ENCODE data around the gene EXOC6. TPM values are rescaled to one million over a fixed set of nuclear protein-coding genes. Genes with fewer than 3 reads are reported as not detected.
"Not testable (repeated sequence)": the region's sequence is repeated elsewhere in the genome, so short reads cannot be mapped to it uniquely, and the experiment has no call there.

EXOC6 gene
- total RNA-seq, 1 experiment from 2014 or later: 8.6 TPM

DNA sequence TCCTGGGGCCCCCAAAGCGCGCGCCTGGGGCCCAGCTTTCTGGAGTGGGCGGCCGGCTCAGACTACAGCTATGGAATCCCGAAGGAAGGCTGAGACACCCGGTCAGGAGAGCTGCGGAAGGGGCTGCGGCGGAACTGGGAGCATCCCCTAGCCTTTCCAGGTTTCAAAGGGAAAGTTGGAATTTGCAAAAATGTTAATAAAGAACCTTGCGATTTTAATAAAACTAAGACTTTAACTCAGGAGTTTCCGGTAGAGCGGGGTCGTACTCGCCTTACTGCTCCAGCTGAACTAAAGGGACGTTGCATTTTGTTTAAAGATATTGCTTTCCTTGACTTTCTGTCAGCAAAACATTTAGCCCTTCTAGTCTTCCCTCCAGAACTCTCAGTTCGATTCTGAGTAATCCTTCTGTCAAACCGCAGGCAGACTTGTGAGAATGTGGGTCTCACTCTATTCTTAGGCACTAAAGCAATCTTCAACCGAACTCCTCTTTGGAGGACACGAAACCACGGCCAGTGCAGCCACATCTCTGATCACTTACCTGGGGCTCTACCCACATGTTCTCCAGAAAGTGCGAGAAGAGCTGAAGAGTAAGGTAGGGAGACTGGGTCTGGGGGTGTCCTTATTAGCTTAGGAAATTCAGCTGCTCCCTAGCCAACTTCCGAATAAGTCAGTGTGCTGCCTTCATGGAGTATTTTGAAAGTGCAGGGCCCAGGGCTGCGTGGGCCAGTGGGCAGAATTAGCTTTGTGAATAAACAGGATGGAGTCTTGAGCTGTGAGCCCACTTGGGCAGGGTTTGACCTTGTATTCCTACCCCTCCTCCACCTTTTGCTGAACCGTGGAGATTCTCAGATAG is 227.3 kb downstream of the EXOC6 start:
- no peak for DNase-seq (ENCODE audit: low read depth)

DNA sequence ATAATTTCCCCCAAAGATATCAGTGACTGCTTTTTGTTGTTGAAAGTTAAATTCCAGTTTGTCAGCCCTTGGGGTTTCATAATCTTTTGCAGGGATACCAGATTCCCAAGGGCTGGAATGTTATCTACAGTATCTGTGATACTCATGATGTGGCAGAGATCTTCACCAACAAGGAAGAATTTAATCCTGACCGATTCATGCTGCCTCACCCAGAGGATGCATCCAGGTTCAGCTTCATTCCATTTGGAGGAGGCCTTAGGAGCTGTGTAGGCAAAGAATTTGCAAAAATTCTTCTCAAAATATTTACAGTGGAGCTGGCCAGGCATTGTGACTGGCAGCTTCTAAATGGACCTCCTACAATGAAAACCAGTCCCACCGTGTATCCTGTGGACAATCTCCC is 228.6 kb downstream of the EXOC6 start:
- no peak for DNase-seq (ENCODE audit: low read depth)

DNA sequence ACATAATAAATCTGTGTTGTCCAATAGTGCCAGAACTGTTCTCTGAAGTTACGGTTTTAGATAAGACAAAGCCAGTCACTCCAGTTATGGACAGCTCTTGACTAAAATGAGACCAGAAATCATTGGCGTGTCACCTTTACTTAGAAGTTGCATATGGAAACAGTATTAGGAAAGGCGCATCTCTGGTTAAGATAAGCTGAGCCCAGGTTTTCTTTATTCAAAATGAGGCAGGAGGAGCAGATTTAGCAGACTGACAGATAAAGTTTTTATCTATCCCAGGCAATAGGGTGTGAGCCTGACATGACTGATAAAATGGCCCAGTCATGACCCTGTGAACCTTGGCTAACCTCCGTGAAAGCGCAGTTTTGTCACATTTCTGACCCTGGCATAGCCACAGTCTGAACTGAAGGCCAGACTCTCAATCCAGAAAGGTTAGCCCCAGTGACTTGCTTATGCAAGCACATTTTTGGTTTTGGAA is 229.6 kb downstream of the EXOC6 start:
- DNase-seq (ENCODE audit: low read depth): no peak

DNA sequence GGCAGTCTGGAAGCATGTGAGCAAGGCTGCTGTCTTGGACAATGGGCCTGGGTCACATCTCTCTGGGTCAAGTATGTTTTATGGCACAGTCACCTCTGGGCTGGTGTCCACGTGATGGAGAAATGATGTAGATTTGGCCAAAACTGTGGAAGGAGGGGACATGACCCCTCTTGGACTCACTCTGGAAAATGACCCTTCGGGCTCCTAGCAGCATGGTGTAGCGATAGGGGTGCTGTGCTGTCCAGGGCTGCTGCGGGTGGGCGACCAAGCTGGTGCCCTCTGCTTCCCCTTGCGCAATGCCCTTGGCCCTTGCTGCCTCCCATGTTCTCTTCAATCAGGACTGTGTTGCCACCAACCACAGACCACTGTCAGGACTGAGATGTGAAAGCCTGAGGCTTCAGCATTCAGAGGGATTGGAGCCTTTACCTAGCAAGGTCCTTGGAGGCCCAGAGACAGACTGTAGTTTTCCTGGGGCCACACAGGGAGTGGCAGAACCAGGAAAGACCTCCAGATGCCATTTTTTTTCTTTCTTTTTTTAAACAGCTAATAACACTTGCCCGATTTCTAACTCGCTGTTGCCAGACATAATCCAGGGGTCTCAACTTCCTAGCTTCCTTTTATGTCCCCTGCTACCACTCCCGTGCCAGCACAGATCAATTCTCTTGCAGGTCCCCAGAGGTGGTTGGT is 231.5 kb downstream of the EXOC6 start:
- no peak for DNase-seq (ENCODE audit: low read depth)

DNA sequence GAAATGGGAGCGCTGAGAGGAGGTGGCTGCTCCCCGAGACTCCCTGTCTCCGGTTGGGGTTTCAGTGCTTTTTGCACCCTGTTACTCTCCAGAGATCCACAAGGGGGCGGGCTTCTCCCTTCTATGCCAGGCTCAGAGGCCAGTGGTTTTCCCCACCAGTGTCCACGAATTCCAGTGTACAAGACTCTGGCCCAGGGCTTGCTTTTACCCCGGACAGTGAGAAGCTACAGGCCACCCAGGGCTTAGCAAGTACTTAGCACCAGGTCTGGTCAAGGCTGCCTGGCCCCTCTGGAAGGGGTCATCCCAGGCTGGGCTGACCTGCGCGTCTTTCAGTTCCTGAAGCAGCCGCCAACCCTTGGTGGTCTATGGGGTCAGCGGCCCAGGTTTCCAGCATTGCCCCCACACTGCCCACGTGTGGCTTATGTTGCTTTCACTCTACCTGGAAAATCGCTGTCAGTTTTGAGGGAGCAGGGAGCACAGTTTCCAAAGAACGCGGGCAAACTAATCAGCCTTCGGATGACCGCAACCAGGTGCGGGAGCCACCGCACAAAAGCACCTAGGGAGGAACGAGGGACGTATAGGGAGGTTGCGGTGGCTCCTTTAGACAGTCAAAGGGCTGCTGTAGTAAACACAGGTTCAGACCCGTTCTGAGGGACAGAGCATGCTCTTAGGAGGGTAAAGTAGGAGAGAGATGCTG is 232.2 kb downstream of the EXOC6 start:
- DNase-seq (ENCODE audit: low read depth): peak; percentile 45

DNA sequence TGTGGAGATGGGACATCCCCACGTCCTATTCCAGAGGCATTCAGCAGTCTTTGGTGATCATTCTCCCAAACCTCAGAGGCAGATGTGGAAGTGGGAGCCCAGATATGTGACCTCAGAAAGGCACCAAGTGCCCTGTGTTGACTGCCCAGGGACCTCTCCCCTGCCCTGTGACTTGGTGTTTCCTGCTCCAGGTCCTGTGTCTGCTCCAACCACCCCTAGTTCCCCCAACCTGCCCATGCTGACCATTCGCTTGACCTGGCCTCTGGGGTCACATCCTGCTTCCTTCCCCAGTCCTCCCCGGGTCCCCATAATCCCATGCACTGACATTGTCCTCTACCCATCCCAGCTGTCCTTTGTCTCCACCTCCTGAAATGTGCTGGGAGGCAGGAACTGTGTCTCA is 233.0 kb downstream of the EXOC6 start:
- DNase-seq (ENCODE audit: low read depth): no peak

DNA sequence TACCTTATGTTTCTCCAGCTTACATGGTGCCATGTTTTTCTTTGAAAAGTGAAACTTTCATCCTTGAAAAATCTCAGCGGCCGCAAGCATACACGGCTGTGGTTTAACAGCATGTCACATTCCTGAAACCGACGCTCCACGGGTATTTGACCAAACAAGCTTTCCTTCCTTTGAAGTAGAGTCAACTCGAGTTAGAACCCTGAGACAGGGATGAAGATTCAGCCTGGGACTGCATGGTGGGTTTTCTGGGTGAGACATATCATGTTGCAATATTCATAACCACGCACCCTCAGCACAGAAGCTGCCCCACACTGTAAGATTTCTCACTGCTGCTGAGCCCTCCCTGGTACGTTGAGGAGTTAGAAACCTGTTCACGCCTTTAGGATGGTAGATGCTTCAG is 233.5 kb downstream of the EXOC6 start:
- peak; percentile 20 for DNase-seq (ENCODE audit: low read depth)

DNA sequence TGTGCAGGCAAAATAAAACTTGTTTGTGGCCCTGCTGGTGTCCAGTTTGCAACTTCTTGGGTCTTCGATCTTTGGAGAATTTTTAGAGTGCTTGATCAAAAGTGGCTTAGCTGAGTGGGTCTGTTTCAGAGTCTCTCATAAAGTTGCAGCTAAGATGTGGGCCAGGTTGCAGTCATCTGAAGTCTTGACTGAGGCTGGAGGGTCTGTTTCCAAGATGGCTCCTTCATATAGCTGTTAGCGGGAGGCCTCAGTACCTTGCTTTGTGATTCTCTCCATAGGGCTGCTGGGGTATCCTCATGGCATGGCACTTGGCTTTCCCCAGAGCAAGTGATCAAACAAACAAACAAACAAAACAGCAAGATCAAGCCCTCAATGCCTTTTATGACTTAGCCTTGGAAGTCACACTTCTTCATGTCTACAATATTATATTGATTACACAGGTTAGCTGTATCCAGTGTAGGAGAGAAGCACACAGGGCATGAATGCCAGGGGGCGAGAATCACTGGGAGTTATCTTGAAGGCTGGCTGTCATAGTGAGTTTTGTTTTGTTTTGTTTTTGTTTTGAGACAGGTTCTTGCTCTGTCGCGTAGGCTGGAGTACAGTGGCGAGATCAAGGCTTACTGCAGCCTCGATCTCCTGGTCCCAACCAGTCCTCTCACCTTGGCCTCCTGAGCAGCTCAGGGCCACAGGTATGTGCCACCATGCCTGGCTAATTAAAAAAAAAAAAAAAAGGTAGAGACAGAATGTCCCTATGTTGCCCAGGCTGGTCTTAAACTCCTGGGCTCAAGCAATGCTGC is 235.6 kb downstream of the EXOC6 start:
- no peak for DNase-seq (ENCODE audit: low read depth)

DNA sequence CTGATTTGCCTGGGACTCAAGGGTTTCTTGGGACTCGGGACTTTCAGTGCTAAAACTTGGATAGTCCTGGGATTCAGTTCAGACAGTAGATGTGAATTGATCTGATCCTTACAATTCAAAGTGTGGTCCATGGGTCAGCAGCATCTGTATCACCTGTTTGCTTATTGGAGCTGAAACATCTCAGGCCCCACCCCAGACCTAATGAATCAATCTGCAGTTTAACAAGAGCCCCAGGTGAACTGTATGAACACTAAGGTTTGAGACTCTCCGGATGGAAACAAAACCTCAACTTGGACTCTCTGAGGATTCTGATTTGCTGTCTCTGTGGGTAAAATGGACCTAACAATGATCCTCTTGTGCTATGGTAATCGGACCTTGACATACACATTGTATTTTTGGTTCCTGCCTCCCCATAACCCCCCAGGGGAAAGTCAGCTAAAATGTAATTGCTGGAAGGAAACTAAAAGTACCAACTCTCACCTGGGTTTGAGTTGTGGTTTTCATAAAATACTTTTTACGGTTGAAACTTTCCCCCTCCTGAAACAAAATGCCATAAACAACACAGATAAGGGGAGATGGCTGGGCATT is 237.0 kb downstream of the EXOC6 start:
- no peak for DNase-seq (ENCODE audit: low read depth)

DNA sequence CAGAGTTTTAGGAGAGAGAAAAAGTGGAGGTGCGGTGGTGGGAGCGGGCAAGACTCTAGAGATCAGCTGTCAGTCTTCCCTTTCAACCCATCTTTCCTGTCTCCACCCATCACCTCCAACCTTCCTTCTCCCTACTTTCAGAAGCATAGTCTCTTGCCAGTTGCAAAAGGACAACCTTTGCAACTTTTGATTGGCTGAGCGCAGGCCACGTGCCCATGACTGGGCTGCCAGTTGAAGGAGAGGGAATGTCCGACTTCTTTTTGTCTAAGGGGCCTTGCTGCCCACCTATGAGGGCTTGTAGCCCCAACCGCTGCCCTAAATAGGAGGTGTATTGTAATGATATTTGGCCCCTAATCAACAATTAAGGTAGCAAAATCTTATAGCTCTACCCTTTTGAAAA is 238.0 kb downstream of the EXOC6 start:
- no peak for DNase-seq (ENCODE audit: low read depth)

DNA sequence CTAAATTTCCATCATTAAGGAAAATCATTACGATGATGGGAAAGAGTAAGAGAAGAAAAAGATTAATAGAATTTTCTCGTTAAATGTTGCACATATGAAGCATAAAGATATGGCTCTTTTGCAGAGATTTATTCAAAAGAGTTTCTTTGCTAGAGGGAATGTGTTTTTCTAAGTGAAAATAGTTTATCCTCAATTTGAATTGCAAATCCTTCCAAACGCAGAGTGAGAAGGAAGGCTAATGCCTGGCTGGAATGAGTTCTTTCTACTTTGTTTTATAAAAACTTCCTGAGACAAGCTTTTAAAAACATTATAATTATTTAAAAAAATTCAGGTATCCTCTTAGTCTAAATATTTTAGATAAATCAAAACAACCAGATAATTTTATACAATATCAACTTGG is 239.5 kb downstream of the EXOC6 start:
- DNase-seq (ENCODE audit: low read depth): no peak

DNA sequence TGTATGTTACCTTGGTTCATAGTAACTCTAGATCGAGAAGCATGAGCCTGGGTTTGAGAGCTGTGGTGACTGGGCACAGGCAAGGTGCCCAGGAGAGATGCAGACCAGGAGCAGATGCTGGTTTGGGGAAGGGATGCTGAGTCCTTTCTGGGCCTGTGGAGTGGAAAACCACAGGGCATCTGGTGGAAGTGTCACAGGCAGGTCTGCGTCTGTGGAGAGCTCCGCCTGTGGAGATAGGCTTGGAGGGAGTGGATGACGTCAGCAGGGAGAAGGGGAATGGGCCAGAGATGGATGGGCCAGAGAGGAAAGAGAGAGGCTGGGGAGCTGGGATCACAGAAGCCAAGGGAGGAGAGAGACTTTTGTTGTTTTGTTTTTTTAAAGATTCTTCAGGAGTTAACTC is 240.1 kb downstream of the EXOC6 start:
- no peak for DNase-seq (ENCODE audit: low read depth)

DNA sequence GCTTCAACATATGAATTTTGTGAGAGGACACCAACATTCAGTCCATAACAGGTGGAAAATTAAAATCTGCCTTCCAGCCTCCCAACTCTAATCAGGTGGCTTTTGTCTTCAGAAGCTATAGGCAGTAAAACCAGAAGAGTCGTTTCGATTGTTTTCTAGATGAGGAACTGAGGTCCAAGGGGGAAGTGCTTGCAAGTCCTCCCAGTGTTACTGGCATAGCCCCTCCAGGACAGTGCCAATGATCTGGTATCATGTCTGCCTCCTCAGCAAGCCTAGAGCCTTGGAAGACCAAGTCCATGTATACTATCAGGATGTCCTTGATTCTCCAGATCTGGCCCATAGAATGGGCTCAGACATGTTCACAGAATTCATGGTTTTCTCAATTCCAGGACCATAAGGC is 242.3 kb downstream of the EXOC6 start:
- DNase-seq (ENCODE audit: low read depth): no peak

DNA sequence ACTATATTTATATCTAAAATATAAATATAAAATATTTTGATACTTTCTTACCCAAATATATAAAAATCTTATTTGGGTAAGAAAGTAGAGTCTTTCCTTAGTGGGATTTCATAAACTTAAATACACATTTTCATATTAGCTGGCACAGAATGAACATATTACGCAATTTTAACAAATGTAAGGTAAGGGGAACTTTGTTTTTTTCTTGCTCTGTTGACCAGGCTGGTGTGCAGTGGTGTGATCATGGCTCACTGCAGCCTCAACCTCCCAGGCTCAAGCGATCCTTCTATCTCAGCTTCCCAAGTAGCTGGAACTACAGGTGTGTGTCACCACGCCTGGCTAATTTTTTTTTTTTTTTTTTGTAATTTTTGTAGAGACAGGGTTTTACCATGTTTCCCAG is 243.6 kb downstream of the EXOC6 start:
- no peak for DNase-seq (ENCODE audit: low read depth)

DNA sequence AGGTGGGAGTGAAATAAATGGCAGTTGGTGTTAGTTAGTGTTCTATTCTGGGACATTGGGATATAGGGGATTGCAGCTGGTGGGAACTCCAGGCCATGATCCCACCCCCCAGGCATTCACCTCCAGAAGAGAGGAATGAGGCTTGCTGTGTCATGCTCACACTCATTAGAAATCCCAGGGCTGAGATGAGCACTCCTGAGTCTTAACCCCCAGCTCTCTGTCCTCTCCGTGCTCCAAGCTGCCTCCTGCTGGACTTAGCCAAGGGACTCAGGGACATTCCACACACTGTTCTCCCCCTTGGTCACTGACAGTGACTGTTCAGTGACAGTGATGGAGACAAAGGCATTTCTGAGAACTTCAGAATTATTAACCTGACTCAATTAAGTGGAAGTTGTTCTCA is 246.9 kb downstream of the EXOC6 start:
- DNase-seq (ENCODE audit: low read depth): no peak

DNA sequence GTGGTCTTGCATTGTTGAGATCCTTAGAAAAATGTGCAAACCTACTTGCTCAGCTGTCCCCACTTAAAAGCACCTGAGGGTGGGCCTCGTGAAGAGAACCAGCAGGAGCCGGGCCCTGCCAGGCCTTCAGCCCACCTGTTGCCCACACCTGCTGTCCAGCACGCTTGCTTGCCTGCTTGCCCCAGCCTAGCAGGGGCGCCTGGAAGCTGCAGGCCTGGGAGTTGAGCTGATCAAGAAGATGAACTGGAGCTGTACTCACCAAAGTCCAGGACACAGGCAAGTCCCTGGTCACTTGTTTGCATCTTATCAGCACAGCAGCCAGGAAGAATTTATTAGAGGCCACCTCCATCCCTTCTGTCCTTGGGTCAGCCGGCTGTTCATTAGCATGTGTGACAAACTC is 248.6 kb downstream of the EXOC6 start:
- no peak for DNase-seq (ENCODE audit: low read depth)

DNA sequence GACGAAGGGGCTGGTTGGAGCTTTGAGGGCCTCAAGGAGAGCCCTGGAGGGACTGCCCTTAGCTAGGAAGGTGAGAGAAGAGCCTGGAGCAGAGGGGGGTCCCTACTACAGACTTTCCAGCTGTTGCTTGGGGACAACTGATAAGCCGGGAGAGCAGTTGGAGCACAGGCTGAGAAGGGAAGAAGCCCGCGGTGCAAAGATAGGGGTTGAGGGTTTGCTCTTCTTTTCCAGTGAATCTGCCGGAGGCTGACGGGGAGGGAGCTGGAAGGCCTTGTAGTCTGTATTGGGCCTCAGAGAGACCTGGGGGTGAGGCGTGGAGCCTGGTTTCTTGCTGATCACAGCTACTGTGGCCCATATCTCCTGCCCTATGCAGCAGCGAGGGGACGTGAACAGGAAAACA is 249.1 kb downstream of the EXOC6 start:
- no peak for DNase-seq (ENCODE audit: low read depth)

DNA sequence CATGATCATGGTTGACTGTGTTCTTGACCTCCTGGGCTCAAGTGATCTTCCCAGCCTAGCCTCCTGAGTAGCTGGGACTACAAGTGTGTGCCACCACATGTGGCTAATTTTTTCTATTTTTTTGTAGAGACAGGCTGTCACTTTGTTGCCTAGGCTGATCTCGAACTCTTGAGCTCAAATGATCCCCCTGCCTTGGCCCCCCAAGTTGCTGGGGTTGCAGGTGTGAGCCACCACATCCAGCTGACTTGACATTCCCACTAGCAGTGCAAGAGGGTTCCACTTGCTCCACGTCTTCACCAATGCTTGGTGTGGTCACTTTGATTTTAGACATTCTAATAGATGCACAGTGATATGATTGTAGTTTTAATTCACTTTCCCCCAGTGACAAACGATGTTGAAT is 250.5 kb downstream of the EXOC6 start:
- DNase-seq (ENCODE audit: low read depth): no peak

DNA sequence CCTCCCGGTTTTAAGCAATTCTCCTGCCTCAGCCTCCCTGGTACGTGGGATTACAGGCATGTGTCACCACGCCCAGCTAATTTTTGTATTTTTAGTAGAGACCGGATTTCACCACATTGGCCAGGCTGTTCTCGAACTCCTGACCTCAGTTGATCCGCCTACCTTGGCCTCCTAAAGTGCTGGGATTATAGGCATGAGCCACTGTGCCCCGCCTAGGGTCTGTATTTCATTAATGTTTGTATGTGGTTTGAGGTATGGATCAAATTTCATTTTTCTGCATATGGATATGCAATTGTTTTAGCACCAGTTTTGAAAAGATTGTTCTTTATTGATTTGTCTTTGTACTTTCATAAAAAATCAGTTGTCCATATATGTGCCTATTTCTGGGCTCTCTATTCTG is 251.3 kb downstream of the EXOC6 start:
- no peak for DNase-seq (ENCODE audit: low read depth)

DNA sequence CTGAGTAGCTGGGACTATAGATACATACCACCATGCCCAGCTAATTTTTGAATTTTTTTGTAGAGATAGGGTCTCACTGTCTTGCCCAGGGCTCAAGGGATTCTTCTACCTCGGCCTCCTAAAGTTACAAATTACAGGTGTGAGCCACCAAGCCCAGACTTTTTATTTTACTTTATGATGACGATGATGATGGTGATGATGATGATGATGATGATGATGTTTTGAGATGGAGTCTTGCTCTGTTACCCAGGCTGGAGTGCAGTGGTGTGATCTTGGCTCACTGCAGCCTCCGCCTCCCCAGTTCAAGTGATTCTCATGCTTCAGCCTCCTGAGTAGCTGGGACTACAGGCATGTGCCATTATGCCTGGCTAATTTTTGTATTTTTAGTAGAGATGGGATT is 252.8 kb downstream of the EXOC6 start:
- not testable (repeated sequence) for DNase-seq (ENCODE audit: low read depth)

DNA sequence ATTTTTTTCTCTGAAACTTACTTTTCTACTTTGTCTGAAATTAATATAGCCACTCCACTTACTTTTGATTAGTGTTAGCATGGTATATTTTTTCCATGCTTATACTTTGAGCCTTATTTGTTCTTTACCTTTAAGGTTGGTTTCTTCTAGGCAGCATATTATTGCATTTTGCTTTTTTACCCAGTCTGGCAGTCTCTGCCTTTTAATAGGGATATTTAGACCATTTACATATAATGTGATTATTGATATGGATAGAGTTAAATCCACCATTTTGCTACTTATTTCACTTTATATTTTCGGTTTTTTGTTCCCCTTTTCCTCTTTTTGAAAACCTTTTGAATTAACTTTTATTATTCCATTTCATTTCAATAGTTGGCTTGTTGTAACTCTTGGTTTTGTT is 255.6 kb downstream of the EXOC6 start:
- DNase-seq (ENCODE audit: low read depth): no peak
